Measurements from ENCODE around the gene CHP2.

The CHP2 gene

GRCh38 chr16:23753908-23754593 is 775 bp upstream of the CHP2 start:
- Histone ChIP-seq H3K4me3 (ENCODE audit: low read depth, low read length) (peak overlapping the region; percentile 10; the same call in 1 of the 2 replicates), H3K9me3 (ENCODE audit: severe bottlenecking) (peaks cover 7% of the 10 kb centered on the region)
- TF ChIP-seq CTCF (IDR thresholded peaks at IDR 0.05; ENCODE audit: low read depth, low read length), result no peak

GRCh38 chr16:23755484-23755809 is 621 bp downstream of the CHP2 start:
- peaks cover 9% of the 10 kb centered on the region for H3K27me3 ChIP-seq (ENCODE audit: insufficient read depth, low read depth, severe bottlenecking)
- no peaks in the 10 kb centered on the region for H3K36me3 ChIP-seq
- H3K9me3 ChIP-seq (ENCODE audit: severe bottlenecking), result peaks cover 7% of the 10 kb centered on the region
- H3K27ac ChIP-seq, result no peak overlapping the region
- DNase-seq, result no peak
- no peak overlapping the region for H3K4me3 ChIP-seq (ENCODE audit: low read depth, low read length)
- no peak for TF ChIP-seq CTCF (IDR thresholded peaks at IDR 0.05; ENCODE audit: low read depth, low read length)

More at GRCh38 chr16:23753908-23754593, 775 bp upstream of the CHP2 start:
- DNase-seq, result no peak
- no peak overlapping the region for H3K27ac ChIP-seq
- H3K27me3 ChIP-seq (ENCODE audit: insufficient read depth, low read depth, severe bottlenecking), result peaks cover 12% of the 10 kb centered on the region
- H3K36me3 ChIP-seq, result no peaks in the 10 kb centered on the region

GRCh38 chr16:23757116-23757515 is 2.3 kb downstream of the CHP2 start:
- H3K27ac ChIP-seq, result no peak overlapping the region
- DNase-seq, result no peak
- no peak overlapping the region for H3K4me3 ChIP-seq (ENCODE audit: low read depth, low read length)
- H3K27me3 ChIP-seq (ENCODE audit: insufficient read depth, low read depth, severe bottlenecking), result peaks cover 9% of the 10 kb centered on the region
- H3K9me3 ChIP-seq (ENCODE audit: severe bottlenecking), result peaks cover 7% of the 10 kb centered on the region
- no peaks in the 10 kb centered on the region for H3K36me3 ChIP-seq
- no peak for TF ChIP-seq CTCF (IDR thresholded peaks at IDR 0.05; ENCODE audit: low read depth, low read length)

GRCh38 chr16:23757937-23758619 is 3.3 kb downstream of the CHP2 start:
- TF ChIP-seq CTCF (IDR thresholded peaks at IDR 0.05; ENCODE audit: low read depth, low read length), result no peak
- Histone ChIP-seq H3K36me3 (no peaks in the 10 kb centered on the region), H3K27ac (no peak overlapping the region), H3K4me3 (ENCODE audit: low read depth, low read length) (no peak overlapping the region), H3K27me3 (ENCODE audit: insufficient read depth, low read depth, severe bottlenecking) (peaks cover 9% of the 10 kb centered on the region), H3K9me3 (ENCODE audit: severe bottlenecking) (peaks cover 7% of the 10 kb centered on the region)
- DNase-seq, result no peak

- no peaks in the 10 kb centered on the region for H3K9me3 ChIP-seq (ENCODE audit: severe bottlenecking)
Observed at GRCh38 chr16:23765933-23766332, 11.1 kb downstream of the CHP2 start.

More at GRCh38 chr16:23765933-23766332, 11.1 kb downstream of the CHP2 start:
- TF ChIP-seq CTCF (IDR thresholded peaks at IDR 0.05; ENCODE audit: low read depth, low read length), result no peak
- Histone ChIP-seq H3K36me3 (no peaks in the 10 kb centered on the region), H3K27me3 (ENCODE audit: insufficient read depth, low read depth, severe bottlenecking) (no peaks in the 10 kb centered on the region), H3K27ac (no peak overlapping the region), H3K4me3 (ENCODE audit: low read depth, low read length) (no peak overlapping the region)
- DNase-seq, result no peak

All from WERI-Rb-1 (cell line).